ENCODE results near the gene NUDT16.

The NUDT16 gene

DNA sequence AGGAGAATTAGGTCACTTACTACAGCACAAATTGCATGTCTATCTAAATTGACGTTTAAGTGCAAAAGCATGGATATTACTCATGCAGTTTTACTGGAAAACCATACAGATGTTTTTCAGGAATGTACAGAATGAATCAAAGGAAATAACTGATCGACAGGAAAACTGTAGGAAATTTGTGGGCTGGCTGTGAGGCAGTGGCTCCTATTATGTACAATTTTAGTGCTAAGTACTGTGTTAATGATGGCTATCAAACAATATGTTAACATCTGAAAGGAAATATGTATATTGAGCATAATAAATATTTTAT, 6.9 kb downstream of the NUDT16 start:
- no peak overlapping the region for H3K27ac ChIP-seq
- TF ChIP-seq ZFX (IDR thresholded peaks at IDR 0.05): no peak
- TF ChIP-seq, protein P1, sequence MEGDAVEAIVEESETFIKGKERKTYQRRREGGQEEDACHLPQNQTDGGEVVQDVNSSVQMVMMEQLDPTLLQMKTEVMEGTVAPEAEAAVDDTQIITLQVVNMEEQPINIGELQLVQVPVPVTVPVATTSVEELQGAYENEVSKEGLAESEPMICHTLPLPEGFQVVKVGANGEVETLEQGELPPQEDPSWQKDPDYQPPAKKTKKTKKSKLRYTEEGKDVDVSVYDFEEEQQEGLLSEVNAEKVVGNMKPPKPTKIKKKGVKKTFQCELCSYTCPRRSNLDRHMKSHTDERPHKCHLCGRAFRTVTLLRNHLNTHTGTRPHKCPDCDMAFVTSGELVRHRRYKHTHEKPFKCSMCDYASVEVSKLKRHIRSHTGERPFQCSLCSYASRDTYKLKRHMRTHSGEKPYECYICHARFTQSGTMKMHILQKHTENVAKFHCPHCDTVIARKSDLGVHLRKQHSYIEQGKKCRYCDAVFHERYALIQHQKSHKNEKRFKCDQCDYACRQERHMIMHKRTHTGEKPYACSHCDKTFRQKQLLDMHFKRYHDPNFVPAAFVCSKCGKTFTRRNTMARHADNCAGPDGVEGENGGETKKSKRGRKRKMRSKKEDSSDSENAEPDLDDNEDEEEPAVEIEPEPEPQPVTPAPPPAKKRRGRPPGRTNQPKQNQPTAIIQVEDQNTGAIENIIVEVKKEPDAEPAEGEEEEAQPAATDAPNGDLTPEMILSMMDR (conservative IDR thresholded peaks at IDR 0.05): no peak

GRCh38 chr3:131390331-131390730, 8.8 kb downstream of the NUDT16 start:
- H3K27ac ChIP-seq: no peak overlapping the region
- no peak for TF ChIP-seq ZFX (IDR thresholded peaks at IDR 0.05)
- TF ChIP-seq, protein P1 (conservative IDR thresholded peaks at IDR 0.05): no peak

DNA sequence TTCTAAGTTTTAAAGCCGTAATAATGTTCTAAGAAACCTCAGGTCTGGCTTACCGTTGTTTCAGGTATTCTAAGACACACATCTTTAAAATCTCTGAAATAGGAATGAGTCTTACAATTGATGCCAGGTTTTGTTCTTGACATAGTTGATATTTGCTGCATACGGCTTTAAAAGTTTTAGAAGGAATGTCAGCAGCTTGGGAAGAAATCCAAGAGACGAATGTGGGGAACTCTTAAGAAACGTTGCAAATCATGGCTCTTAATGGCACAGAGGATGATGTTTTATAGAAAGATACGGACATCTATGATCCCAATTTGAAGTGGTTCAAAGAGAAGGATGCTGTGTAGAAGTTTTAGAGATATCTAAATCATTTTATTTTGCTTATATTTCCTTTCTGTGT, 11.5 kb downstream of the NUDT16 start:
- no peak for TF ChIP-seq ZFX (IDR thresholded peaks at IDR 0.05)
- TF ChIP-seq, protein P1 (conservative IDR thresholded peaks at IDR 0.05): no peak

DNA sequence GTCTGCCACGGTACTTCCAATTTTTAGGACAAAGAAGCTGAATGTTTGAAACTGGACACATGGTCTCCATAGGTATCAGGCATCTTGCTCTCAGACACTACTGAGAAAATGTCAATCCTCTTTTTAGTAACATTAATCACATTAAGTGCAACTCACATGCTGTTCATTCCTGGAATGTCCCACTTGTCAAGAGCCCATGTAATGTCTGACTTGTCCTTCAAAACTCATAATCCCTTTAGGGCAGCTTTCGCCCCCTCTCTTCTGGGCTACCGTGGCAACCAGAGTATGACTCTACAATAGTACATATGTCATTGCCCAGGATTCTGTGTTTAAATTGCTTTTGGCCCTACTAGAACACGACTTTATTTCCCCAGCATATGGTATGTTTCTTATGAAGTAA, 12.3 kb downstream of the NUDT16 start:
- TF ChIP-seq, protein P1 (conservative IDR thresholded peaks at IDR 0.05): no peak
- TF ChIP-seq ZFX (IDR thresholded peaks at IDR 0.05): no peak
- H3K27ac ChIP-seq: no peak overlapping the region

More for the DNA sequence above, 11.5 kb downstream of the NUDT16 start:
- H3K27ac ChIP-seq: no peak overlapping the region

DNA sequence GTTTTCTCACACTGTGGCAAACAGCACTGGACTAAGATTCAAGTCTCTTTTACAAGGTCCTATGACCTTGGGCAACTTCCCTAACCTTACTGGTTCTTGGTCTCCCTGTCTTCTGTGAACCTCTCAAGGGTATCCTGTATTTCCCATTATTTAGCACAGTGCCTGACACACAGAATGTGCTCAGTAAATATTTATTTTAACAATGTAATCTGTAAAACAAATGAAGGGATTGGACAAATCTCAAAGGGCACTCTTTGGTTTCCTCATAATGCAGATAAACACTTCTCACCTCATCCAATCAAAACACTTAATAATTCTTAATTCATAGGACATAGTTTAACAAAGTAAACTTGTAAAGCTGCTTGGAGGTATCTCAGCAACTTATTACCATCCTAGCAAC, 12.8 kb downstream of the NUDT16 start:
- TF ChIP-seq ZFX (IDR thresholded peaks at IDR 0.05): no peak
- TF ChIP-seq, protein P1 (conservative IDR thresholded peaks at IDR 0.05): no peak
- no peak overlapping the region for H3K27ac ChIP-seq

DNA sequence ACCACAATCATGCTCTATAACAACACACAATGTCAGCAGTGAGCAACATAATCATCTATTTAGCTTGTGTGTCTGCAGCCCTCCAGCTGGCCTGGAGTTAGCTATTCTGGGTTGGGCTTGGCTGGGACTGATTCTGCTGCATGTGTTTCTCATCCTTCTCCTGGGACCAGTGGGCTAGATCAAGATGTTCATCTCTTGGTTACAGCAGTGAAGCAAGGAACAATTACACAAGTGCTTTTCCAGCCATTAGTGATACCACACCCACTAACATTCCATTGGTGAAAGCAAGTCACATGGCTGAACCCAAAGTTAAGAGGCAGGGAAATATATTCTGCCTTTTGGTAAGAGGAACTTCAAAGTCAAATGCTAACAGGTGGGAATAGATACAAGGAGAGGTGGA, 14.6 kb downstream of the NUDT16 start:
- H3K27ac ChIP-seq: no peak overlapping the region
- no peak for TF ChIP-seq ZFX (IDR thresholded peaks at IDR 0.05)
- TF ChIP-seq, protein P1 (conservative IDR thresholded peaks at IDR 0.05): no peak

- no peak overlapping the region for H3K27ac ChIP-seq
- TF ChIP-seq ZFX (IDR thresholded peaks at IDR 0.05): no peak
- TF ChIP-seq, protein P1 (conservative IDR thresholded peaks at IDR 0.05): no peak
These were observed 16.3 kb downstream of the NUDT16 start for GRCh38 chr3:131397889-131398288.

Data from C4-2B (cell line).